Suppressor macrophage (primary cell): Measurements from ENCODE around the gene ARID5B.
"Not testable (repeated sequence)": the region's sequence is repeated elsewhere in the genome, so short reads cannot be mapped to it uniquely, and the experiment has no call there.

ENCODE experiments used
- DNase-seq, 4 experiments: peaks; one replicate each; pipeline ENCODE4 v3.0.0-alpha.2; 2020 to 2022

Gene ARID5B

DNA sequence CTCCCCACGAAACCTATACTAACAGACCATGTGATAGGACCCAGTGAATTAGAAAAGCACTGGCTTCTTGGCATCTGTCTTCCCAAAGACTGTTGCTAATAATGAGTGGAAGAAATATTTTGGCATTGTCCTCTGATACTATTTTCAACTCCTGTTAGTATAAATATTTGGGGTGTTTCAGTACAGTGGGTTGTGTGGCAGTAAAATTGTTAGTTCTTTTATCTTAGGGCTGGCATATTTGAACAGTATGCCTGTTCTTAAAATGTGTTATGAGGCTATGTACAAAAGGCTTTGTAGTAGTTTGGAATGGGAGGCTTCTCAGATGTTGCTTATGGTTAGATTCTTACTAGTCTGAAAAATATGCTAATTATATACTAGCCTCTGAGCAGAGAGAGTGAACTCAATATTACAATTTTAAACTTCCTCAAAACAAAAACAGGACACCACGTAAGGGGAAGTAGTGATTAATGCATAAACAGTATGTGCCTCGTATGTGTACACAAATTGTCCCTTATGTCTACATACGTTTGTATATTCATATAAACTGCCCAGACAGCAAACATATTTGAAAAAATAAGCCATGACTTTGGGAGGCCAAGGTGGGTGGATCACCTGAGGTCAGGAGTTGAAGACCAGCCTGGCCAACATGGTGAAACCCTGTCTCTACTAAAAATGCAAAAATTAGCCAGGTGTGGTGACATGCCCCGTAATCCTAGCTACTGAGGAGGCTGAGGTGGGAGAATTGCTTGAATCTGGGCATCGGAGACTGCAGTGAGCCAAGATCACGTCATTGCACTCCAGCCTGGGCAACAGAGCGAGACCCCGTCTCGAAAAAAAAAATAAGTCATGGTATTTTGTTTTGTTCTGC, 115.4 kb downstream of the ARID5B start:
- peak; percentile 14 to 87 (median 73) for DNase-seq

DNA sequence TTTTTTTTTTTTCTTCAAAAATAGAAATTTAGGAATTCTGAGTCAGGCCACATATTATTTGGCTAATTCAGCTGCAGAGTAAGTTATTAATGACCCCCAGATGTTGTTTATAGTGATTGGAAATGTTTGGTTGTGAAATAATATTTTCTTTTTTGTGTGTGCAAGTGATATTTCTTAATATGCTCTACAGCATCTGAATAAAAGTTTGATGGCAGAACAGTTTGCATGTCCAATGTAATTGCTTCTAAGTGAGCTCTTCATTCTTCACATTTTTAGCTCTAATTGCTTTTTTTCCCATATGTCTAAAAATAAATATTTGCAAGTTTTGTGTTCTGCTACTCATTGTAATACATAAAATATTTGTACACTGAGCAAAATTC, 116.0 kb downstream of the ARID5B start:
- peak in 1 of 4 experiments; percentile 5 for DNase-seq

DNA sequence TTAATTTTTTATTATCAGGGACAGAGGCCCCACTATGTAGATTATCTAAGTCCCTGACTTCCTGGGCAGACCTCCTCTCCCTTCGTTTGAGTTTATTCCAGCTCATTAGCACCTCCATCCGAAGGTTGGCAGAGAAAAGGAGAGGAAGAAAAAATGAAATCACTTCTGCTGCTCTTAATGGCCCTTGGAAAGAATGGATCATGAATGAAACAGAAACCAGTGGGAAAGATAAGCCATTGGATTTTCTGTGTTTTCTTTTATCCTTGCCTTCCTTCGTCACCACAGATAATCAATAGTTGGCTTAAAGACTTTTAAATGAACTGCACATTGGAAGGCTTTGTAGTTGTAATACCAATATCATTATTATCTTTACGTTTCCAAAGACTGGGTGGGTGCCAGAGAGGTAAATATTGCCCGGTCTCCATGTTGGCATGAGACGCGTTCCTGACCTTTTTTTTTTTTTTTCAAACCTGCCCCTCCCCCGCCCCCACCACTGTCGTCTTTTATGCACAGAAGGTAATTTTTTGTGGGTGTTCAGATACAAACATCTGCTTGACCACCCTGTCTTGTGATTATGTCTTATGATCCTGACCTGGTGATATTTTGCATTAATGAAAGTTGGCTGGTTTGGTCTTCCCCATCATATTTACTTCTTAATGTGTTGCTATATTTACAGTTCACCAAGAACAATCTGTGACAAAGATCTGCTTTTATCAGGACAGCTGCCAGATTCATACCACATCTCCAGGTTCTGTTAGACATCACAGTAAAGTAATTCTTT, 116.8 kb downstream of the ARID5B start:
- DNase-seq = no peak

DNA sequence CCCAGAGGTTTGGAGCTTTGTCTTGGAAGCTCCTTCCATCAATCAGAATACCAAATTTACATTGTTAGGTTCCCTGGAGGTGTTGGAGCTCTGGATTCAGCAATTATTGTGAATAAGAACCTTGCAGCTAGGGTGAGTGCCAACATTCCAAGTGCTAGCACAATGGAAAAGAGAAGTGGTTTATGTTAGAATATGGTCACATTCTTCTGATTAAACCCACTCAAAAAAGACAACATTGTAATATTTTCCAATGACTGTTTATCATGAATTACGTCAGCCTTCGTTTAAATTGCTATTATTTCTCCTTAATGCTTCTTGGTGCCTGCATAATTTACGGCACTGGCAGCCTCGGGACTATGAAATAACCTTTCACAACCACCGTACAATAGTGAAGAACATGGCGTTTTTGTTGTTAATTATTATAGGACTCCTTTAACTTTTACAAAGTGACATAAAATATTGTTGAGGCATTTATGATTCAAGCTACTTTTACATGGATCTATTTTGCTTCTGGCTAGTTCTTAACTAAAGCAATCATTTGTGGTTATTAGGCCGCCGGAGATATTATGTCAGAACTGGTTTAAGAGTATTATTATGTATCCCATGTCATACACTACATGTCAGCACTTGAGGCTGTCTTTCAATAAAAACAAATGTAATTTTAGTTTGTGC, 117.7 kb downstream of the ARID5B start:
- peak in 3 of 4 experiments; percentile 34 to 74 (median 63) for DNase-seq

DNA sequence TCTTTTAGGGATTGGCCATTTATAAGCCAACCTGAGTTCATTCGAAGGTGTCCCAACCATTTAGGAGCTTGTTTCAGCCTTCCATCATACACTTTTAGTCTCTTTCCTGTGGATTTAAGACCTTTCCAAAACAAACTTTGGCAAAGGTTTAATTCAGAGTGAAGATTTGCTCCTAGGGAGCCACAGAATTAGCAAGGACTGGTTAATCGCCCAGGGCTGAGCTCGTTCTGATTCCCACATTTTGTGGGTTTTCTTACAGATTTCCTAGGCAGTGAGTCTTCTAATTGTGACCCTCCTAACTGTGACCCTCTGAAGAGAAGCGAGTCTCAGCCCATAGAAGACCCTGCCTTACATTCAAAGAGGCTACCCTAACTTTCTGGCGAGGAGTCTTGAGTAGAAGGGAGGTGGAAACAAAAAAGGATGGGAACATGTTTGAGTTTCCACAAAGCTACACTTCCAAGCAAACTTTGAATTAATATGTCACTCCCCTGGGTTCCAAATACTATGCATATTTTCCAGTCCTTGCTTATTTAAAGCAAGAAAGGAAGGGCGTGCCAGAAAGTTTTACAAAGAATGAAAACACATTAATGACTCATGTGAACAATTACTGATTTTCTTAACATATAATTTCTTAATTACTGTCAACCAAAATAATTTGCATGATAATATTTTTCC, 118.3 kb downstream of the ARID5B start:
- no peak for DNase-seq

DNA sequence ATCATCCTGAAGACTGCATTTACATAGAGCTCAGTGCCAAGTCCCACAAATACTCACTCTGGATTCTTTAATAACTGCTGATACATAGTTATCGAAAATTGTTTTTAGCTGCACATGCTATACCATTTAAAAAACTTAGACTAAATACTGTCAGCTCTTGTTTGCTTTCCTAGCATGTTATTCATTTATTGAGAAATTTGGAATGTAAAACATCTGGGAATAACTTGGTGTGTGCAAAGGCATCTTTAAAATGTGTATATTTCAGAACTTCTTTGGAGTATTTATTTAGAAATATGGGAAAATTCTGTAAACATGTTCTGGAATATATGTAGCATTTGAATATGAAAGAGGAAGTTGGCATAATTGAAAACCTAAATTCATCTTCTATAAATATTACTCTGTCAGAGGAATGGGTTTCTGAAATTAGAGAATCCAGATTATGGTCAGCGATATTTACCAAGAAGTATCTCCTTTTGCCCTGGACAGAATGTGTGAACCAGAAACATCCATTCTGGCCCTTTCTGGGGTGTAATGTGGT, 119.7 kb downstream of the ARID5B start:
- no peak for DNase-seq

DNA sequence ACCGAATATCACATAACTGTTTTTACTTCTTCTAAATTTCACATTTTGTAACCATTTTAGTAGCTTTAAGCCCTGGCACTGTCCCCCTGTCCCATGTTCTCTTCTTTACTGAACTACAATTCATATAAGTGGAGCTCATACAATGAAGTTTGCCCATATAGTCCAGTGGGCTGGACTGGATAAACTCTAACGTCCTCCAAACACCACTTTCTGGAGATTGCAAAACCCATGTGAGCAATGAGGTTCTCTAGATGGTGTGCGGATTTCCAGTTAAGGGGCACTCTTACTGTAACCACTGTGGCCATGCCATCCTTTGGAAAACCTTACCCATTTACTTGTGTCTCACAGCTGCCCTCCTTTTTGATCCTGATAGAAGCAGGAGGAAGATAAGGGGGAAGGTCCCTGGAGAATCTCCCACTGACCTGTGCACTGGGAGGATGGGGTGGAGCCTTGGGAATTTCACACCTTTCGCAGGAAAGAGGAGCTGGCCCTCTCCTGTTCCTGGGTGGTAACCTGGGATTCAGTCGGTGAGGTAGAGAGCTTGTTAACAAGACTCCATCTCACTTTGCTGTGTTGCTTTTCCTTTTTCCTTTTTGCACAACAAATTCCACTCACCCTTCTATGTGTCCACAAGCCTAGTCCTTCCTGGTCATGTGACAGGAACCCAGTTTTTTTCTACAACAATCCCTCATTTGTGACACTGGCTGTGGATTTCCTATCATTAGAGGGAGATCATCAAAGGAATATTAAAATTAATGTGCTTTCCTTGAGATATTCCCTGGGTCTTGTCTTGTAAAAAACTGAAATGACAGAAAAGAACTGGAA, 120.7 kb downstream of the ARID5B start:
- no peak for DNase-seq

DNA sequence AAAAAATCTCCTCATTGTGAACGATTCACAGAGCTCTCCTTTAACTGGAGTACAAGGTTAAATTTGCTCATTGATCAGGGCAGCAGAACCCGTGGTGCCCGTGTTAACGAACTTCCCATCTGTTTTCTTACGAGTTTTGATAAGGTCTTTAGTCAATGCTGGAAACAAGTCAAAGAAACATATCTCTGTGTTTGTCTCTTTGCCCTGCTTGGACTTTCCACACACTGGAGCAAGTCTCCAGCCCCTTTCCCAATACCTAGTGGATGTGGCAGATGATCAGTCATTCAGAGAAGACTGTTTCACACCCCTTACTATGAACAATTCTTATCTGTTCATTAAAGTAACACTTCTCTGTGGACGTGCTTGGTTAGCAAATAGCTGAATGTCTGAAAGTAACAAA, 121.3 kb downstream of the ARID5B start:
- DNase-seq = no peak

DNA sequence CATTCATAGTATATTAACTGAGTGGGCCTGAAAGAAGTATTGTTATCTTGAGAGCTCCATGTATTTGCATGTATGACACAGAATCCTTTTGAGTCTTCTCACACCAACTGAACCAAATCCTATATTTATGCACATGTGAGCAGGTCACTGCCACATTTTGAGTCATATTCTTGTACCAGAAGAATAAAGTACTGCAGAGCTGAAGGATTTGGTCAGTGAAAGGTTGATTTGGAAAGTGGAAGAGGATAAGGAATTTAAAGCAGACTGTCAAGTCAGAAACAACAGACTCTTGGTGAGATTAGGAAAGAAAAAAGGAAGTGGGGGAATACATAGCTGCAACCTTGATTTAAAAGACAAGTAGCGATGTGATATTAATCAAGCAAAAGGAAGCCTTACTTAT, 121.8 kb downstream of the ARID5B start:
- no peak for DNase-seq

DNA sequence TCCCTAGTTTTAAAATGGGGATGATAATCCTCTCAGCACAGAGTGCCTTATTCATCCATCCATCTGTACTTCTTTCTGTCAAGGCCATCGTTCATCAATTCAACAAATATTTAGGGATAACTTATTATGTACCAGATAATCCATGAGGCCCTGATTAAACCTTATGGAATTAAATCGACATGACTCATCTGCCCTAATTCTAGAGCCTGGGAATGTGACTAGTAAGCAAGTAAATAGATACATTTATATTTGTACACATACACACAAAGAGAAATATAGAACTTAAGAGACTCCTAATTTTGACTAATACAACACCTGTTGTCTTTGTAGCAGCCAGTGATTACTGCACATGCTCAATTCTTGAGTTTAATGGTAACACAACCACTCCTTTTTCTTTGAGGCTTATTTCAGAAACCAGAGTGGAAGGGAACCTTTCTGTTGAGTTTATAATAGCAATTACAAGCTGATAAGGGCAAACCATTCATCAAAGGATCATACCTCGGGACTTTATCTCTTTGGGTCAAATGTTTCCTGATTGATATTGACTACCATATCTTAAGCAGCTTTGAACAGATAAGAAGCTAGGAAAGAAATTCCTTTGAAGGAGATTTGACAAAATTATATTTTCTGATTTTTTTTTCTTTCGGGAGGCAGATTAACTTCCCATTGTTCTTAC, 122.7 kb downstream of the ARID5B start:
- no peak for DNase-seq

DNA sequence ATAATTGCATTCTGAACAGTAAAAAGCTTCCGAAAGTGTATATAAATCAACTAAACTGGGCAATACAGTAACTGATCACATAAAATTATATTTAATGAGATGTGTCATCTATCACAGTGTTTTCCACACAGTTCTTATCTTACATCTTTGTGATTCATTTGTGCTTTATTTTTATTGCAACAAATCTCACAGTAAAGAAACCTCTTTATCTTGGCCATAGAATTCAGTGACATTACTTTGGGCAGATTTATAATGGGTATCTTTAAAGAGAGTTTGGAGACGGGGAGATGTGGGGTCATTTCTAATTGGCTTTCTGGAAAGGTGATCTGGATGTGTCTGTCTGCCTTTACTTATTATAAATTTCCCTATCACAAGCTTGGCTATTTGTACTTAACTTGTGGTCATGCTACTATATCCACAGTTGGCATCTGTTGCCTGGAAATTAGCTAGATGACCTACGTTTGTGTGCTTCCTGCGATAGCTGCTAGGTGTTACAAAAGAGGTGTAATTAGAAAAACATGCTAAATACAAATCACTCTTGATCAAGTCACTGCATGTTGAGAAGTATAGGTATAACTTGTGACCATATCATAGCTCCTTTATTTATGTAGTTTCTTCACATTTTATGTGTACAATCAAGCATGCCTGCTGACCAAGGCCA, 123.8 kb downstream of the ARID5B start:
- no peak for DNase-seq

DNA sequence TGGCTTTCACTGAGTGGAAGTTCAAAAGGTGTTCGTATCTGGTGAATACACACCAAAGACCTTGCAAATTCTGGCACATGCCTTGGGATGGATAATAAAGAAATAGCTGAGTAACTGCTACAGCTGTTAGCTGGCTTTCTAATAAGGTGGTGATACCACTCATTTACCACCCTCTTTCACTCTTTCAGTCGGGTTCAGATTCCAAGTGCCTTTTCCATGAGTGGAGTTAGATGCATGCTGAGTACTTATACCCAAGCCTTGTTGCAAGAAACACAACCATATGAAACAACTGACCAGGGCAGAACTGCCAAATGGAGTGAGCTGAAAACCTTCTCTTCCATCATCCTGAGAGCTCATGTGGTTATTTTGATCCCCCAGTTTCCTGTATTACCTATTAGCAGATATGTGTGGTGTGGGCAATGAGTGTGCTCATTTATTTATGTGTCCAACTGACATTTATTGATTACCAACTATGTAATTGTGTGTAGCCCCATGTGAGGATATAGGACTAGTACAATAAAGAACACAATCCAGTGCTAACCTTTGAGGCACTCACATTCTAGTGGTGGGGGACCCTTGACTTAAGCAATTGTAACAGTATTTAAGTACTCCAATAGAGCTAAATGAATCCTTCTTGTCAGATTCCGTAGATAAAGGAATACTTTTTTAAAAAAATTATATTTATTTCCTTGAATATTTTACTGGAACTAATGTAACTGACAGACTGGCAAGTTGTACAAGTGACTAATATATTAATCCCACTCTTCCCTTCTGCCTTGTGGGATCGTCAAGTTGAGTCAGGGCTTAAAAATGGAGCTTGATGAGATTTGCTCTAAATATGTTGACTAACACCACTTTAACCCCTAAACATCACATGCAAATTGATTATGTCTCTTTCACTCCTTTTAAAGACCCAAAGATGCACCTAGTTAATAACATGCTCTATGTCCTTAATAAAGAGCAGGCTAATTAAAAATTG, 124.7 kb downstream of the ARID5B start:
- no peak for DNase-seq

DNA sequence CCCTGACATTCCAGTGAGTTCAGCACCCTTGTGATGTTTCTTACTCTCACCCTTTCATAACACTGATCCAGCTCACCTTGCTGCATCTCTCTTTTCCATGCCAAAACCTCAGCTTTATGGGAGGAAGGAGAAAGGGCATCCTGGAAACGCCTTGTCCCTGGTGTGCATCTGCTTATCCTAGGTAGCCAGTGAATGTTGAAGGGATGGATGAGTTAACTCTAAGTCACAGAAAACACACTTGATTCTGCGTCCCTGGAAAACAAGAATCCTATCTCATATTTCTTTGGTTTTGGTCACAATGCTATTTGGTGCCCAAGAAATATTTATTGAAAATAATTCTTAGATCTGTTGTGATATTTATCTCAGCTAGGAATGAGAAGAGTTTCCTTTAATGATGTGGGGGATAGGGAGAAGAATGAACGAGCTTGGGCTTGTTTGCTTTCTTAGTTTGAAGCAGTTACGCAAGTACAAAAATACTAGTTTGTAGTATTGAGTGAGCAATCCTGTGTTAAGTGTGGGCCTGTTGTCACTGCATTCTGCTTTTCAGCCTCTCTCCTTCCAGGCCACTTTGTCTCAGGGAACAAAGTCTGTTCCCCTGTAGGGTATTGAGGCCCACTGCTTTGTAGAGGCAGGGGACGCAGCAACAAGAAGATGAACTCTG, 126.5 kb downstream of the ARID5B start:
- DNase-seq = no peak

DNA sequence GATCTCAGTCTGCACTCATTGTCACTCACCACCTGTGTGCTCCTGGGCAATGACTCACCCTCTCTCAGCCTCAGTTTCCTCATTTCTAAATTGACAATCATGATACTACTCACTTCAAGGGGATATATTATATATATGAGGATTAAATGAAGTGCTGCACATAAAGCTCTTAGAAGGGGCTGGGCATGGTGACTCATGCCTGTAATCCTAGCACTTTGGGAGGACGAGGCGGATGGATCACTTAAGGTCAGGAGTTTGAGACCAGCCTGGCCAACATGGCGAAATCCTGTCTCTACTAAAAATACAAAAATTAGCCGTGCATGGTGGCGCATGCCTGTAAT, 127.0 kb downstream of the ARID5B start:
- not testable (repeated sequence) for DNase-seq

DNA sequence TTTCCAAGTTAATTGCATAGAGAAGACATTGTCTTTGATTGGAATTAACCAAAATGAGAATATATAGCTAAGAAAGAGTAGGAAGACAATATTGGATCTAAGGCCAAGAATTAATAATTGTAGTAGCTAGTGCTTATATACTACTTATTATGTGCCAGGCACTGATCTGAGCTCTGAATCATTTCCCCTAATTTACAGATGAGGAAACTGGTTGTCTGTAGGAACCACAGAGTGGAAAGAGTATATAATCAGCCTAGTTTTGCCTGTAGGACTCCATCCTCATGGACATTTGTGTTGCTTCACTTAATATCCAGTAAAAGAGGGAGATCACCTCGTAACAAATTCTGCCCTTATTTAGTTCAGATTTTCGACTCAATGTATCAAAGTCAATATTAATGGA, 127.9 kb downstream of the ARID5B start:
- peak in 2 of 4 experiments; percentile 50 to 51 for DNase-seq

DNA sequence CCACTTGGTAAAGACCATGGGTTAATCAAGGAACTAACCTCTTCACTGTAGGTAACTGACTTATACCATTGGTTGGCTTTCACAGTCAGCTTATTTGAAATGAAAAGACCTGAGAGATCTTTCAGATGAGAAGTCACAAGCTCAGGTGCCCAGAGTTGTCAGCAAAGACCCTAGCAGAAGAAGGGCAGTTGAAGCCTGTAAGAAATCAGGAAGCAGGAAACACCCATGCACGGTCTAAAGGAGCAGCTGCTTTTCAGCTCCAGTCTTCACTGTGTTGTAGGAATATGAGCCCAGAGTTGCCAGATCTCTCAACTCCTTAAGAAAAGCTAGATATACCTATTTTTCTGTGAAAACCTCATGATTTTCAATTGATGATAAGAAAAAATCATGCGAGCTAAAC, 130.0 kb downstream of the ARID5B start:
- no peak for DNase-seq

DNA sequence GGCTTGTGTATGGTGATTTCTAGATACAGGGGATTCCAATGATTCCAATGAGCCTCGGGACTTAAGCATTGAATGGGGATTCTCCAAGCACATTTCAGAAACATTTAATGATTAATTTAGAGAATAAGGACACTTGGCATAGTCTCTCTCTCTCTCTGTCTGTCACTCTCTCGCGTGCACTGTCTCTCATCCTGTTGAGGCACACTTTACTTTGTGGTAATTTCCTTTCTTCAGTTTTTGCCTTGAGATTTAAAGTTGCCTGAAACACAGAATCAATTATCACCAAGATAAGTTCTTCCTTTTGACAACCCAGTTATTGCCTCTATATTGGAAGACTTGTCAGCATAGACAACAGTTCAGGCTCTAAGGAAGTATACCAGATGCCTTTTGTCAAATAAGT, 131.6 kb downstream of the ARID5B start:
- DNase-seq = no peak

DNA sequence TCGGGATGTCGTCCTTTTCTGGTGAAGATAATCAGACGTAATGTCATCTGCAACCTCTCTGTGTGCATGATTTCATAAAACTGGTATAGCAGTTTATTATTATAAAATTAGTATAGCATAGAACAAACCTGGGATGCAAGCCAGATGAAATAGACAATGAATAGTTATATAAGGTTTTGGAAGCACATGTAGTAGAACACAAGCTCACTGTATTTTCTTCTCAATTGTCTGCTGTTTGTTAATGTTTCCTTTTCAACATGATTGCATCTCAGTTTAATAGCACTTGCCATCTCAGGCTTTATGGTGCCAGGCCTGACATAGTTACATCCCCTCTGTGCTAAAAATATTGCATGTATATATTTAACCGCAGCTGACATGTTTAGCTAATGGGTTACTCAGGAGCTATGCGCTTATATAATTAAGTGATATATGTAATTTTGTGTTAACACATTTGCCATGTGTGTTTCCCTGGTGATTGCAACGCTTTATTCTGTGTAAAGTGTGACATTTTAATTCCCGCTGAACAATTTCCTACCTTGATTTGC, 132.7 kb downstream of the ARID5B start:
- DNase-seq = no peak
